Dendritic cell treated with granulocyte-macrophage colony-stimulating factor and Interleukin-4, amounts not matched to agents 40 ng/mL and 50 ng/mL, for 4 days (primary cell): ENCODE data around the gene DAZAP1.

Source experiments
- H3K27ac Mint-ChIP-seq: one replicate; pipeline ENCODE4 v1.8.0; 2022; ENCODE audit warnings: mild to moderate bottlenecking, mixed read lengths
- H3K27me3 Mint-ChIP-seq: one replicate; pipeline ENCODE4 v1.8.0; 2022; ENCODE audit warnings: mild to moderate bottlenecking, mixed read lengths
- H3K36me3 Mint-ChIP-seq: one replicate; pipeline ENCODE4 v1.8.0; 2022; ENCODE audit warnings: low read depth, mixed read lengths
- H3K4me1 Mint-ChIP-seq: one replicate; pipeline ENCODE4 v1.8.0; 2022; ENCODE audit warnings: low read depth, mixed read lengths
- H3K4me3 Mint-ChIP-seq: one replicate; pipeline ENCODE4 v1.8.0; 2022; ENCODE audit warnings: mild to moderate bottlenecking, moderate library complexity, mixed read lengths
- H3K9me3 Mint-ChIP-seq: one replicate; pipeline ENCODE4 v1.8.0; 2022; ENCODE audit warnings: mixed read lengths
- intact Hi-C: fragments of 100-400 bp; cut with micrococcal nuclease; formaldehyde crosslinking; loops from one replicate; pipeline ENCODE4 v1.15.0; 2022

The DAZAP1 gene

GRCh38 chr19:1370579-1371361 is 36.6 kb upstream of the DAZAP1 start:
- H3K27me3 Mint-ChIP-seq, result peaks cover 2% of the 10 kb centered on the region
- H3K9me3 Mint-ChIP-seq, result no peaks in the 10 kb centered on the region
- intact Hi-C loops, result no loop called here
- H3K4me3 Mint-ChIP-seq, result no peak overlapping the region
- H3K4me1 Mint-ChIP-seq, result peaks cover 18% of the 10 kb centered on the region
- H3K36me3 Mint-ChIP-seq, result peaks cover 83% of the 10 kb centered on the region
- H3K27ac Mint-ChIP-seq, result no peak overlapping the region

GRCh38 chr19:1373042-1373533 is 34.3 kb upstream of the DAZAP1 start:
- Mint-ChIP-seq H3K9me3 (no peaks in the 10 kb centered on the region), H3K4me1 (peaks cover 3% of the 10 kb centered on the region), H3K27me3 (no peaks in the 10 kb centered on the region), H3K36me3 (peaks cover 84% of the 10 kb centered on the region), H3K27ac (no peak overlapping the region), H3K4me3 (no peak overlapping the region)
- intact Hi-C loops, result no loop called here

GRCh38 chr19:1373534-1374249 is 33.7 kb upstream of the DAZAP1 start:
- H3K9me3 Mint-ChIP-seq, result no peaks in the 10 kb centered on the region
- H3K27me3 Mint-ChIP-seq, result no peaks in the 10 kb centered on the region
- intact Hi-C loops, result no loop called here
- H3K4me3 Mint-ChIP-seq, result no peak overlapping the region
- no peaks in the 10 kb centered on the region for H3K4me1 Mint-ChIP-seq
- H3K36me3 Mint-ChIP-seq, result peaks cover 79% of the 10 kb centered on the region
- no peak overlapping the region for H3K27ac Mint-ChIP-seq

GRCh38 chr19:1374250-1374577 is 33.2 kb upstream of the DAZAP1 start:
- Mint-ChIP-seq H3K36me3 (peaks cover 76% of the 10 kb centered on the region), H3K27me3 (no peaks in the 10 kb centered on the region), H3K27ac (no peak overlapping the region), H3K4me1 (no peaks in the 10 kb centered on the region), H3K9me3 (no peaks in the 10 kb centered on the region), H3K4me3 (no peak overlapping the region)
- intact Hi-C loops, result no loop called here

GRCh38 chr19:1376415-1376805 is 31.0 kb upstream of the DAZAP1 start:
- H3K36me3 Mint-ChIP-seq, result peaks cover 54% of the 10 kb centered on the region
- no peak overlapping the region for H3K4me3 Mint-ChIP-seq
- intact Hi-C loops, result no loop called here
- no peaks in the 10 kb centered on the region for H3K9me3 Mint-ChIP-seq
- peaks cover 5% of the 10 kb centered on the region for H3K4me1 Mint-ChIP-seq
- no peak overlapping the region for H3K27ac Mint-ChIP-seq
- peaks cover 13% of the 10 kb centered on the region for H3K27me3 Mint-ChIP-seq

- Mint-ChIP-seq H3K27ac (no peak overlapping the region), H3K4me1 (peaks cover 5% of the 10 kb centered on the region), H3K9me3 (no peaks in the 10 kb centered on the region), H3K36me3 (peaks cover 45% of the 10 kb centered on the region), H3K4me3 (no peak overlapping the region), H3K27me3 (peaks cover 13% of the 10 kb centered on the region)
- intact Hi-C loops, result no loop called here
Observed at GRCh38 chr19:1377176-1377964, 30.0 kb upstream of the DAZAP1 start.

- Mint-ChIP-seq H3K27ac (no peak overlapping the region), H3K36me3 (peaks cover 38% of the 10 kb centered on the region), H3K27me3 (peaks cover 13% of the 10 kb centered on the region), H3K4me3 (no peak overlapping the region), H3K4me1 (peaks cover 11% of the 10 kb centered on the region), H3K9me3 (no peaks in the 10 kb centered on the region)
- intact Hi-C loops, result no loop called here
Observed at GRCh38 chr19:1377965-1378785, 29.2 kb upstream of the DAZAP1 start.

GRCh38 chr19:1379126-1379905 is 28.1 kb upstream of the DAZAP1 start:
- intact Hi-C loops, result no loop called here
- Mint-ChIP-seq H3K27me3 (peaks cover 13% of the 10 kb centered on the region), H3K4me3 (no peak overlapping the region), H3K36me3 (peaks cover 32% of the 10 kb centered on the region), H3K9me3 (no peaks in the 10 kb centered on the region), H3K27ac (no peak overlapping the region), H3K4me1 (peaks cover 14% of the 10 kb centered on the region)

GRCh38 chr19:1379961-1380489 is 27.4 kb upstream of the DAZAP1 start:
- H3K4me3 Mint-ChIP-seq, result no peak overlapping the region
- H3K27ac Mint-ChIP-seq, result no peak overlapping the region
- peaks cover 20% of the 10 kb centered on the region for H3K4me1 Mint-ChIP-seq
- no peaks in the 10 kb centered on the region for H3K9me3 Mint-ChIP-seq
- H3K27me3 Mint-ChIP-seq, result peaks cover 13% of the 10 kb centered on the region
- intact Hi-C loops, result no loop called here
- peaks cover 29% of the 10 kb centered on the region for H3K36me3 Mint-ChIP-seq

- no peak overlapping the region for H3K27ac Mint-ChIP-seq
- H3K36me3 Mint-ChIP-seq, result peaks cover 33% of the 10 kb centered on the region
- no peaks in the 10 kb centered on the region for H3K9me3 Mint-ChIP-seq
- peaks cover 39% of the 10 kb centered on the region for H3K4me1 Mint-ChIP-seq
- H3K27me3 Mint-ChIP-seq, result peaks cover 13% of the 10 kb centered on the region
- intact Hi-C loops, result no loop called here
- no peak overlapping the region for H3K4me3 Mint-ChIP-seq
Observed at GRCh38 chr19:1382250-1382649, 25.1 kb upstream of the DAZAP1 start.

- Mint-ChIP-seq H3K27ac (peak overlapping the region; percentile 92), H3K9me3 (no peaks in the 10 kb centered on the region), H3K36me3 (peaks cover 33% of the 10 kb centered on the region), H3K4me3 (peak overlapping the region; percentile 82), H3K4me1 (peaks cover 43% of the 10 kb centered on the region), H3K27me3 (peaks cover 13% of the 10 kb centered on the region)
- intact Hi-C loops, result no loop called here
Observed at GRCh38 chr19:1383017-1383311, 24.4 kb upstream of the DAZAP1 start.

GRCh38 chr19:1383312-1384084 is 23.9 kb upstream of the DAZAP1 start, which contains the start of gene NDUFS7:
Gene NDUFS7, plus strand, starts transcription at chr19:1383907. Its CDS starts 20 bp downstream, at chr19:1383927.
- H3K27me3 Mint-ChIP-seq, result peaks cover 13% of the 10 kb centered on the region
- H3K36me3 Mint-ChIP-seq, result peaks cover 37% of the 10 kb centered on the region
- peak within 1 kb of the TSS; percentile 82 for H3K4me3 Mint-ChIP-seq
- peaks cover 43% of the 10 kb centered on the region for H3K4me1 Mint-ChIP-seq
- peak within 1 kb of the TSS; percentile 92 for H3K27ac Mint-ChIP-seq
- intact Hi-C loops, result no loop called here
- no peaks in the 10 kb centered on the region for H3K9me3 Mint-ChIP-seq
